Stromal cell of bone marrow (primary cell): Measurements from ENCODE around the gene ANKFY1.
A peak's percentile ranks its signal among the peaks of the same experiment; 100 is the strongest.
"Not testable (repeated sequence)": the region's sequence is repeated elsewhere in the genome, so short reads cannot be mapped to it uniquely, and the experiment has no call there.

Experiments used
- DNase-seq: peaks from one replicate; pipeline ENCODE4 v3.0.0-alpha.2; 2012; ENCODE audit warnings: low read depth

ANKFY1 gene

DNA sequence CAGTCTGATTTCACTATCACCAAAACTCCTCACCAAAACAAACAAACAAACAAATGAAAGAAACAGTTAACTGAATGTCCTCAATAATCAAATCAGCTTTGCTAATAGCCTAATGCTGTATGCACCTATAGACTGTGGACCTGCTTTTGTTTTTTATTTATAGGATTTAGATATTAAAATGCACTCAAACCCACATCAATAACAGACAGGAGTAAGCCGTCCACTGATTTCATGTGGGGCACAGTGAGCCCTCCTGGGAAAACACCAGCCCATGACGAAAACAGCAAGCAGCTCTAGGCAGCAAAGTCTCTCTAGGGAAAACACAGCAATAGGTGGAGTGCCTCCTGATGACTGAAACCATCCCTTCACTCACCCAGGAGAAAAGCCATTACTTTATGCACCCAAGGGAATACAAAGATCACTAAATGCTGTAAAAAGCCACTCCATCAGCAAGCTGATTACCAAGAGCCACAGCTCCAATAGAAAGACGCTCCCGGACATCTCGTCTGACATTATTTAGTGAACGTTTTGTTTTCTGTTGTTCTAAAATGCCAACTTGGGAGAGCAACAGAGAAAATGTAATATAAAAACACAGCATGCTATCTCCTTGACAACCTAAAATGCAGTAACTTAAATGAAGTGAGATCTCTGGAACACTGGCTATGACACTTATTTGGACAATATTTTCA, 47.8 kb downstream of the ANKFY1 start:
- DNase-seq: no peak

DNA sequence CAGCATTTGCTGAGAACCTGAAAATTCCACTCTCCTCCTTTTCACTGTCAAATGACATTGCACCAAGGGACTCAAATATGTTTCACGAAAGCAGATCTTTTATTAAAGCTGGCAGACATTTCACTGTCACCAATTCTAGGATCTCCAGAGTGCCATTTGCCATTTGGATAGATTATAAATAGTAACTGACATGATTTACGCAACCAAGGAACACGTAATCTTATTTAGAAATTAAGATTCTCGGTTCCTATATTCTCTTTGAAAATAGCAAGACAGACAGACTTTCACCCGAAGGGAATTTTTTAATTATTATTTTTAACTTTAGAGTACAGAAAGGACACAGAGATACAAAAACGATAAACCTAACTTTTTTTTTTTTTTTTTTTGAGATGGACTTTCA, 49.6 kb downstream of the ANKFY1 start:
- DNase-seq: no peak

DNA sequence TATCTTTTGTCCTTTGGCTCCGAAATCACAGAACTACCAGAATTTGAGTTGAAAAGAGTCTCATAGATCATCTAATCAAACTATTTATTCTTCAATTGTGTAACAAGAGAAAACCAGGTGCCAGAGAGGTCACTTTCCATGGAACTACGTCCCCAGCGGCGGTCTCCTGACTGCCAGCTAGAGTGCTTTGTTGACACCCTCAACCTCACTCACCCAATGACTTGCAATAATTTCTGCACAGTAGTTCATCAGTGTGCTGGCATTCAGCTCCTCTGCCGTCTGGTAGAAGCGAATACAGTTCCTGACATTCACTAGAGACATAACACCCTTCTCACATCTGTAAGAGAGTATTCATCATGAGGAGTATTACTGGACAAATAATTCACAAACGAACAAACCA, 54.2 kb downstream of the ANKFY1 start:
- DNase-seq: no peak

DNA sequence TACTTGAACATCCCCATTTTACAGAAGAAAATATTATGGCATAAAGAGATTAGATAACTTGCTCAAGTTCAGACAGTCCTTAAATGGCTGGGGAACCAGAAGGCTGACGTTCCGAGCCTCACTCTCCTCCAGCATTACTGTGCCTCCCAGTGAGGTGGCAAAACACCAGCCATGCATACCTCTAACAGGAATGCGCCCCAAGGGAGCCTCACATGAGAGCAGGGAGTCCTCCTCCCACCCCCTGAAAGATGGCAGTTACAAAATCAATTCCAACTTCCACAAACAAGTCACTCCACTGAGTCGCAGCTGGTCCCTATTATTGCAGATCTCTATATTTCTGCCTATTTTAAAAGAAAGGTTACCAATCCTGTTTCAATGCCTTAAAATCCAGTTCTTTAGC, 55.5 kb downstream of the ANKFY1 start:
- peak; percentile 43 for DNase-seq

DNA sequence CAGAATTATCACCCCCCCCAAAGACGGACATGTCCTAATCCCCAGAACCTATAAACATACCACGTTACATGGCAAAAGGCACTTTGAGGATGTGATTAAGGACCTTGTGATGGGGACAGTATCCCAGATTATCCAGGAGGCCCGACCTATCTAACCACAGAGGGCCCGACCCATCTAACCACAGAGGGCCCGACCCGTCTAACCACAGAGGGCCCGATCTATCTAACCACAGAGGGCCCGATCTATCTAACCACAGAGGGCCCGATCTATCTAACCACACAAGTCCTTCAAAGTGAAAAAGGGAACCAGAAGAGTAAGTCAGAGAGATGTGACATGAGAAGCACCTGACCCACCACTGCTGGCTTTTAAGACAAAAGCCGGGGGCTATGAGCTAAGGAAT, 56.8 kb downstream of the ANKFY1 start:
- no peak for DNase-seq

DNA sequence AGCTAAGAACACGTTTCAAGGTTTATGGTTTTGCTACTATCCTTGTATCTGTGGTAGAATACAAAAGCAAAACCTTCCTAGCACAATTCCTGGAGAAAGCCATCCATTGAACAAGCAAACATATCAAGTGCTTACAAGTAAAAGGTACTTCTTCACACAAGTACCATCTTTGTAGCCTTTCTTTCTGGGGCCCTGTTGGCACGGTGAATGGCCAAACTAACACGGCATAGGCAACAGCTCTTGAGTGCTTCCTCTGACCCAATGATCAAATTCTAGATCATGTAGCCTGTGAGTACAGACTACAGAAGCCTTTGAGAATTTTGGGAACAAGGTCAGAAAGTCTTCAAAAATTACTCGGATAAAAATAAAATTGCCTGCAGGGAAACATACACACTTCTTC, 57.9 kb downstream of the ANKFY1 start:
- no peak for DNase-seq

DNA sequence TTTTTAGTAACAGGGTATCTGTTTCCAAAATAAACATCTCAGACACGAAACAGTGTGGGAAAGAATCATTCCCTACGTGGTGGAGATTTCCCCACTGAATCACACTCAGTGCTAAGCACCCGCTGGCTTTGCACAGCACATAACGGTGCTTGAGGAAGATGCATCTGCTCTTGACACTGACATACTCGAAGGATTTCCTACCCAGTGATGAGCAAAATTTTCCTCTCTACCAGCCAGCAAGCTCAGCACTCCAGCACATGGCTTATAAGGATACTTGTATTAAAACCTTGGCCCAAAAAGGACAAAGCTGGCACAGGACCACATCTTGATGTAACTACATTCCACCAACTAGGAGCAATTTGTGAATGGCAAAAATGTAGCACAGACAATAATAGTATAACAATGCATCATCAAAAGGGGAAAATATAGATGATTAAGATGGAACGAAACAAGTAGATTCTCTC, 59.0 kb downstream of the ANKFY1 start:
- peak; percentile 97 for DNase-seq

DNA sequence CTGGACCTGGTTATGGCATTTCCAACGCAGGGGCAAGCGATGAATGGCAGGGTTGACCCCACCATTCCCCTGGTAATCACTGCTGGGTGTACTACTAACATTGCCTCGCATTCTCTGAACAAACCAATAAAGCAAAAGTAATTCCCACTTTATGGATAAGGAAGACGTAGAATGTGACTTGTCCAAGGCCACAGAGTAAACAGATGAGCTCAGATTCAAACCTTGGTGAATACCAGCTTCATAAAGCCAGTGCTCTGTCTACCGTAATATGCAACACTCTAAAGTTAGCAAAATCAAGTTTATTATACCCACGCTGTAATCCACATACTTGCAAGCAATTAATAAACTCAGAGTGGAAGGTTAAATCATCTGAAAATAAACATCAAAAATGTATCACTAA, 59.6 kb downstream of the ANKFY1 start:
- DNase-seq: peak; percentile 40

DNA sequence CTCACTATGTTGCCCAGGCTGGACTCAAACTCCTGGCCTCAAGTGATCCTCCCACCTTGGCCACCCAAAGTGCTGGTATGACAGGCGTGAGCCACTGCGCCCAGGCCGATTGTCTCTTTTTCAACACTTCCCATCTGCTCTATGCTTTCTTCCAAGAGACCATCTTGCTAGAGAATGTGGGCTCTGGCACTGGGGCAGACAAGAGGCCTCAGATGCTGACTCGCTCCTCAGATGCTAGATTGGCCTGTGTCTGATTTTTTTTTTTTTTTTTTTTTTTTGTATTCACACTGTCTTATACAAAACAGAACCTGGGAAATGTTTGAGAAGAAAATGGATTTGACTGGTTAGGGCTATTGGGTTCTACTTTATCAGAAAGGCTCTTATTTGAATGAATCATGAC, 62.6 kb downstream of the ANKFY1 start:
- DNase-seq: peak; percentile 33

DNA sequence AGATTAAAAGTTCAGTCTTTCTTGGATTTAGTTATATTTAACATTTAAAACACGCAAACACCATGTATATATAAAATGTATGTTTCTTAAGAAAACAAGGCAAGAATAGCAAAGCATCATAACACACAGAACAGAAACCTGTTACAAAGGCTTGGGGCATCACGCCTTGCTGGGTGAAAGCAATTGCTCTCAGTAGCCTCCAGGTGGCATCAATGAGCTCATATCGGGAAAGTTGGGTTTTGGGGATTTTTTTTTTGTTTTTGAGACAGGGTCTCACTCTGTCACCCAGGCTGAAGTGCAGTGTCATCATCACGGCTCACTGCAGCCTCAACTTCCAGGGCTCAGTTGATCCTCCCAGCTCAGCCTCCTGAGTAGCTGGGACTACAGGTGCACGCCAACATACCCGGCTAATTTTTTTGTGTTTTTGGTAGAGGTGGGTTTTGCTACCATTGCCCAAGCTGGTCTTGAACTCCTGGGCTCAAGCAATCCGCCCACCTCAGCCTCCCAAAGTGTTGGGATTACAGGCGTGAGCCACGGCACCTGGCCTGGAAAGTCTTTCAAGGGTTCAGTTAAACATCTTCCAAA, 63.9 kb downstream of the ANKFY1 start:
- DNase-seq: peak; percentile 17

DNA sequence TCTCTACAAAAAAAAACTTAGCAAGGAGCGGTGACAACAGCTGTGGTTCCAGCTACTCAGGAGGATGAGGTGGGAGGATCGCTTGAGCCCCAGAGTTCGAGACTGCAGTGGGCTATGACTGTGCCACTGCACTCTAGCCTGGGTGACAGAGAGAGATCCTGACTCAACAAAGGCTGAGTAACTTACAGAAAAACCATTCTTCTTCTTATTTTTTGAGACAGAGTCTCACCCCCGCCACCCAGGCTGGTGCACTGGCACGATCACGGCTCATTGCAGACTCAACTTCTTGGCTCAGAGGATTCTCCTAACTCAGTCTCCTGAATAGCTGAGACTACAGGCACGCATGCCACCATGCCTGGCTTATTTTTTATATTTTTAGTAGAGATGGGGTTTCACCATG, 64.8 kb downstream of the ANKFY1 start:
- DNase-seq: no peak

DNA sequence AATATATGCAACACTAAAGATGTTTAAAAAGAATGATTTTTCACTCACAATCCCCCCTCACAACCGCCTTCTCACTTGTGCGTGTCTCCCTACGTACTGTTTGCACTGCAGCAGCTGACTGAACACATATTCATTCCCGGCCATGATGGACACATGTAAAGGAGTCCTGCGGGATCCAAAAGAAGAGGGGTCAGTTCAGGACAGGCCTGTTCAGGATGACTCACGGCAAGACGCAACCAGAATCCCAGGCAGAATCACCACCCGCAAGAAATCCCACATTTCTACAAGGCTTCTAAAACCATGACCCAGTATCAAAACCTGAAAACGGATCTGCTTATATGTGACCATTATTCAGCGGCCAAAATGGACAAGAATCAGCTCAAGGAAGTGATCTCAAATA, 68.5 kb downstream of the ANKFY1 start:
- DNase-seq: peak; percentile 85

DNA sequence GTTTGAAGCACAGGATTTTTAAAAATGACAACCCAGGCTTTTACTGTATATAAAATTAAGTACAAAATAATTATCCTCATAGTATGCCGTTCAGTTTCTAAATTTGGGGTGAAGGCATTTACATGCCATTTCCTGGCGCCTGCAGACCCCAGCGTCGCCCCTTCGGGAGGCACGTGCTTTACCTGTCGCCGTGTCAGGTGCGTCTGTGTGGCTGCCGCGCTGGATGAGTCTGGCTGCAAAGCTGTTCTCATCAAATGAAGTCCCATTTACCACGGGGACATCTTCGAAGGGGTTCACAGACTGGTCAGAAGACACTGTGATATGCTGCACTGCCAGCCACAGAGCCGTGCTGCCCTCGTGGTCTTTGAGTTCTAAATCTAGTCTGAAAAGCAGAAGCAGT, 69.0 kb downstream of the ANKFY1 start:
- no peak for DNase-seq

DNA sequence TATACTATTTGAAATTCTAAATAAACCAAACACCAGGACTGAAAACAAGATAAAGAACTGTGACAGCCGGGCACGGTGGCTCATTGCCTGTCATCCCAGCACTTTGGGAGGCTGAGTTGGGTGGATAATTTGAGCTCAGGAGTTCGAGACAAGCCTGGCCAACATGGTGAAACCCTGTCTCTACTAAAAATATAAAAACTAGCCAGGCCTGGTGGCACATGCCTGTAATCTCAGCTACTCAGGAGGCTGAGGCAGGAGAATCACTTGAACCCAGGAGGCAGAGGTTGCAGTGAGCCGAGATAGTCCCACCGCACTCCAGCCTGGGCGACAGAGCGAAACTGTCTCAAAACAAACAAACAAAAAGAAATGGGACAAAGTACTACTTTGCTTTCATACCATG, 73.0 kb downstream of the ANKFY1 start:
- DNase-seq: not testable (repeated sequence)

DNA sequence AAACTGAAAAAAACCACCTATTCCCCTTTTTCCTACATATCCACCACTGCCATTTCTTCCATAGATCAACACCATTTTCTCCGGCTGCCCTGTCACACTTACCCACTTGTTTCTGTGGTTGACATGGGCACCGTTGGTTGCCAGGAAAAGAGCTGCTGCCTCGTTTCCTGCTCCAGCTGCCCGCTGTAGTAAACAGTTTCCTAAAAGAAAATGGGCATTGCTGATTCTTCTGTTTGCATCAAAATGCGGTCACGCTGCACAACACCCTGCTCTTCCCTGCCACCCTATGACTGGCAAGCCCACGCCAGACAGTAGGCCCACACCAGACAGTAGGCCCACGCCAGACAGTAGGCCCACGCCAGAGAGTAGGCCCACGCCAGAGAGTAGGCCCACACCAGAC, 74.5 kb downstream of the ANKFY1 start:
- DNase-seq: no peak

DNA sequence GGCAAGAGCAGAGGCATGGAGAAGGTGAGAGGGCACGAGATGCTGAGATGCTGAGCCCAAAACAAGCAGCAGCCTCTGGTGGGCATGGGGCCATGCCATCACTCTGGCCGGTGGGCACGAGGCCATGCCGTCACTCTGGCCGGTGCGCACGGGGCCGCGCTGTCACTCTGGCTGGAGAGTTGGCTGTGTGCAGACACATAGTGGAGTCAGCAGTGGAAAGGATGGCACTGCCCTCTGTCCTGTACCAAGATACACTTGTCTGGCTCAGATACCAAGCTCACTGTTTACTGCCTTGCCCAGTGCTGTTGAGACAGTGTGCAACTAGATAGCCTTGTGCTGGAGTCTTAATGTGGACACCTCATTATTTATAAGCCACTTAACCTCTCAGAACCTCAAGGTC, 75.7 kb downstream of the ANKFY1 start:
- no peak for DNase-seq

DNA sequence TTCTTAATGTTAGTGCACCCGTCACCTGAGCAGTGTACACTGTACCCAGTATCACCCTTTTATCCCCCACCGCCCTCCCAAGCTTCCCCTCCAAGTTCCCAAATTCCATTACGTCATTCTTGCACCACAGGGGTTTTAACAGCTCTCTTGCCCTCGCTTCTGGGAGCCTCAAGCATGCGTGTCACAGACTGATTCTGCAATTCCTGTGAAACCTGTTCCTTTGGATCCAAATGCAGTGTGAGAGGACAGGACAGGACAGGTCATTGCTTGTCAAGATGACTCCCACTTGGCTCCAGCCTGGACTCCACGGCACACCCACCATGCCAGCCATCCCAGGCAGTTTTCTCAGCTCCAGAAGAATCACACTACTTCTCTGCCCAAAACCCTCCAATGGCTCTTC, 76.7 kb downstream of the ANKFY1 start:
- no peak for DNase-seq

DNA sequence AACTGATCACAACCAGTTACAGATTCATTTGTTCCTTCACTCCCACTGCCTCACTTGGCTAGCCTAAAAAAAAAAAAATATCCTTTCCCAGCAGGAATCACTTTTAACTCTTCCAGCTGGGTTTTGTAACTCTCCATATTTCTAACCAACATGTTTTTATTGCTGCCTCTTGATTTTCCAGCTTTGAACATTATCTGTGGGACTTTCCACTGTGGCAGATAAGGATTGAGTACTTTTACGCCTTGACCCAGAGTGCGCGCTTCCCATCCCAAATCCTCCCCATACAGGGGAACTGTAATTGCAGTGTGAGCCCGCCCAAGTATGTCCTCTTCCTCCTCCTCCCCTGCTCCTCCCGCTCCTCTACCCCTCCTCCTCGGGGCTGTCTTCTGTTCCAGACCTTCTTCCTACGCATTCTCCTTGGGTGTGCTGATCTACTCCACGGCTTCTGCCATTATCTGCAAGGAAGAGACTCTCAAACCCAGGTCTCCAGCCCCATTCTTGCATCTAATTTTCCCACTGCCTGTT, 77.4 kb downstream of the ANKFY1 start:
- DNase-seq: no peak

DNA sequence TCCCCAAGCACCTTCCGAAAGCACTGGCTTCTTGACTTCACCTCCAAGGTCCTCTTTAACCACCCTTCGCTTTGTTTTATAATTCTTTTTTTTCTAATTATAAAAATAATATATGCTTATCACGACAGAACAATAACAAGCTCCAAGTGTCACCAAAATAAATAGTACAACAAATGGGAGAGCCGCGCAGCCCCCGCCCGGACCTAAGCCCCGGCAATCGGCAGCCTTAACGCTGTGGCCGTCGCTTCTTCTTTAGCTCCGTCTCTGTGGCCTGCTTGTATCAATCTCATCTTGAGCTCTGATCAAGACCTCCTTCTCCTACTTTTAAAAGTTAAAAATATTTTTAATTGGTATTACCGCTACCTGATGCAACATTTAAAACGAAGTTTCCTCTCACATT, 78.1 kb downstream of the ANKFY1 start:
- no peak for DNase-seq

DNA sequence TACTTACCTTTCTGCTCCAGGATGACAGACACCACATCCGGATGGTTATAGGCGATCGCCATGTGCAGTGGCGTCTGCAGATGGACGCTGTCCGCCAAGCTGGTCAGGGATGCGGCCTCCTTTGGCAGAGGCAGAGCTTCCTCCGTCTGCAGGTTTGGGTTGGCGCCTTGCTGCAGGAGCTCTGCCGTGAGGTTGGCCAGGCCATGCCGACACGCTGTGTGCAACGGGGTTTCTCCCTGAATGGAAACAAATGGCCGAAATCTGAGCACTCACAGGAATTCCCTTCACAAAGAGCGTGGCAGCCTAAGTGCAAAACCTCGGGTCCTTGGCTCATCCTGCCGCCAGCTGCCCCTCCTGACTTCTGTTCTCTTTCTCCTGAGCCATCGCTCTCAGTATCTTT, 79.0 kb downstream of the ANKFY1 start:
- no peak for DNase-seq

DNA sequence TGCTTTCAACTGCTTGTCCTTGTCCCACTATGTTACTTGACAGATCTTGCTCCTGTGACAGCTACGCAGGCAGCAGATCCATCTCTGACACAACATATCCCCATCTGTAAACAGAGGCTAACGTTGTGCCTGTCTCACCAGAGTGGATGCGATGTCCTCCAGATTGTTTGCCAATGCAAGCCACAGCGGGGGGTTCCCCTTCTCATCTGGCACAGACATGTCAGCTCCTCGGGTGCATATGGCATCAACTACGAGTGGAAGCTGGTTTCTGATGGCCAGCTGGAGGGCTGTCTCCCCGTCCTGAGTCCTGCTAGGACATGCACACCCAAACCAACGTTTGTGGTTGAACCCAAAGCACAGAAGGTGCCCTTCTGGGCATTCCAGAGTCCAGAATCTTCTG, 81.7 kb downstream of the ANKFY1 start:
- no peak for DNase-seq

DNA sequence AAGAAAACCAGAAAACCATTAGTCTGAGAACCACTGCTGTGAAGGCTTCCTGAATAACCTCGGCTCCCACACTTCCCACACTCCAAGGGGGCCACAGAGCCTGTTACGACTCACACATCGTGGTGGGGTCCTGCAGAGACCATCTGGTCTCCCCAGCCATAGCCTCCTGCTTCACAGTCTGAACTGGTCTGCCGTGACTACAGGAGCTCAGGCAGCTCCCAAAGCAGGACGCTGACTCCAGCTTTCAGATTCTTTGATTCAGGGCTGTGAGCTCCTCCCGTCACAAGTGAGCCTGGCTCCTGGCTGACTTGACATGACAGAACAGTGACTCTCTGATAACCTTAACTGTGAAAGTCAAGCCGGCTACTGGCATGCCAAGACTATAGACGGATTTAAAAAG, 83.0 kb downstream of the ANKFY1 start:
- no peak for DNase-seq

DNA sequence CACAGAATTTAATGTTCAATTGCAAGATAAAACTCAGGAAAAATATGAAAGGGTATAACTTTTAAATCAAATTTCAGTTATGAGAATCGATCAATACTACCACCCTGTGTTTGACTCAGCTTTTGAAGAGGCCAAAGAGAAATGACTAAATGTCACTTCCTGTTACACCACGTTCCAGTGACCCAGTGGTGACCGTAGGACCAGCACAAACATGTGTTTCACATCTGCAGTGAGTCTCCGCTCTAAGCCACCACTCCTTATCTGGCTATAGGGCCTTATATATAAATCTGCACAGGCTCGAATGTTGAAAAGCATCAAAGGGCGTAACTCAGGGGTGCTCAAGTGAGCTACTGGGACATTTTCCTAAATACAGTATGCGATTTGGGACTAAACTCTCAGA, 84.7 kb downstream of the ANKFY1 start:
- no peak for DNase-seq

DNA sequence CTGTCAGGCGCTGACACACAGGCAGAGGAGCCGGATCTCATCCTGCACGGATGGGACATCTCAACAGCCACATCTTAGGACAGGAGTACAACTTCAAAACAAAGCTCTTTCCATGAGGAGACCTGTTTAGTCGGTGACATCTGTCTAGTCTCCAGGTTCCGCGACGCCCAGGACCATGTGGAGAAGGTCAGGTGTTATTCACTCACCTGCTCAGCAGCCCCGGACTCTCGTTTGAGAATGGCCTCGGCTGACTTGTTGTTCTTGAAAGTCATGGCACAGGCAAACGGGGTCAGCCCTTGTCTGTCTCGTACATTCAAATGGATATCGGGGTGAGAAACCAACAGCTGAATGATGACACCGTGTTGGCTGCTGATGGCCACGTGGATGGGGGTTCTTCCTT, 85.1 kb downstream of the ANKFY1 start:
- no peak for DNase-seq
